Measurements from ENCODE around the gene RNASEH2C. TPM values are rescaled to one million over a fixed set of nuclear protein-coding genes. Genes with fewer than 3 reads are reported as not detected.
"Not testable (repeated sequence)": the region's sequence is repeated elsewhere in the genome, so short reads cannot be mapped to it uniquely, and the experiment has no call there.

RNASEH2C gene
- 27.4 and 35.7 TPM in 2 replicates for total RNA-seq (2022)
- Bru-seq, nascent RNA: percentile 50 among the genes with signal in this experiment
- BruChase-seq, experiment 1, labeled RNA remaining after a 6-hour chase: percentile 53 among the genes with signal in this experiment
- percentile 56 among the genes with signal in this experiment for BruChase-seq, experiment 2, labeled RNA remaining after a 2-hour chase
- long read RNA-seq, transcript RNASEH2C-201 (4 exons, 2,794 nt): major isoform, 38 of 58 reads
- long read RNA-seq, transcript RNASEH2C-203 (3 exons, 2,798 nt): minor isoform, 14 of 58 reads
- long read RNA-seq, partial matches to known transcripts: 1 of 58 reads
- long read RNA-seq, other reads (novel, unspliced or antisense): 4 of 58 reads

- peak within 1 kb of the TSS; percentile 75 for H3K27ac Mint-ChIP-seq (ENCODE audit: low read depth, unreplicated experiment)
- no peaks in the 10 kb centered on the region for H3K27me3 Mint-ChIP-seq (ENCODE audit: insufficient read depth, unreplicated experiment)
- H3K9me3 Mint-ChIP-seq (ENCODE audit: unreplicated experiment): no peaks in the 10 kb centered on the region
- H3K36me3 Mint-ChIP-seq (ENCODE audit: insufficient read depth, unreplicated experiment): peaks cover 53% of the 10 kb centered on the region
- TSS peak; percentile 62 for BruUV-seq (replicated peaks)
- ChIA-PET CTCF (interaction anchor here (0.5 to 6.7 kb wide), 11 partner anchors 9 to 862 kb away, joined by 3 to 49 read pairs (median 6); partner anchors contain the start of genes KAT5 and MUS81), POLR2A (interaction anchor here (0.6 to 3.0 kb wide), 25 partner anchors 8 to 332 kb away, joined by 3 to 32 read pairs (median 5); partner anchors contain the start of genes AP5B1, CFL1, FIBP and KAT5)
- no peak for TF ChIP-seq CTCF (IDR thresholded peaks at IDR 0.05; ENCODE audit: unreplicated experiment)
- peak; percentile 86 for DNase-seq (ENCODE audit: unreplicated experiment)
- H3K4me3 Mint-ChIP-seq (ENCODE audit: unreplicated experiment): peak within 1 kb of the TSS; percentile 97
- intact Hi-C loops (cut with micrococcal nuclease): loop anchor here (1.0 kb wide), 1 partner anchor 49 kb away; no protein-coding TSS in a partner anchor
- peaks cover 10% of the 10 kb centered on the region for H3K4me1 Mint-ChIP-seq (ENCODE audit: insufficient read depth, unreplicated experiment)
Observed at GRCh38 chr11:65720211-65720934, at the start of gene RNASEH2C. TSS of gene RNASEH2C (minus strand) at chr11:65720798. CDS start at chr11:65720758, 40 bp downstream.

- H3K27me3 Mint-ChIP-seq (ENCODE audit: insufficient read depth, unreplicated experiment); H3K4me3 Mint-ChIP-seq (ENCODE audit: unreplicated experiment); H3K9me3 Mint-ChIP-seq (ENCODE audit: unreplicated experiment); H3K36me3 Mint-ChIP-seq (ENCODE audit: insufficient read depth, unreplicated experiment); intact Hi-C loops (cut with micrococcal nuclease); BruUV-seq (replicated peaks); H3K27ac Mint-ChIP-seq (ENCODE audit: low read depth, unreplicated experiment): not testable (repeated sequence)
- peaks cover 23% of the 10 kb centered on the region for H3K4me1 Mint-ChIP-seq (ENCODE audit: insufficient read depth, unreplicated experiment)
- ChIA-PET POLR2A (interaction anchor here (1.1 to 2.5 kb wide), 4 partner anchors 12 to 105 kb away, joined by 3 to 14 read pairs (median 7); partner anchors contain the start of genes KAT5, RELA and RNASEH2C), CTCF (interaction anchor here (0.6 to 1.5 kb wide), 9 partner anchors 11 to 174 kb away, joined by 3 to 9 read pairs (median 4); no protein-coding TSS in a partner anchor)
- DNase-seq (ENCODE audit: unreplicated experiment): peak; percentile 52
Observed at GRCh38 chr11:65767806-65768205, 47.2 kb upstream of the RNASEH2C start.

- POLR2A ChIA-PET: interaction anchor here (0.6 to 2.5 kb wide), 7 partner anchors 9 to 189 kb away, joined by 3 to 14 read pairs (median 5); partner anchors contain the start of genes KAT5, RELA and RNASEH2C
- CTCF ChIA-PET: interaction anchor here (0.6 to 1.5 kb wide), 10 partner anchors 12 to 173 kb away, joined by 3 to 9 read pairs (median 4); no protein-coding TSS in a partner anchor
- no peak for TF ChIP-seq CTCF (IDR thresholded peaks at IDR 0.05; ENCODE audit: unreplicated experiment)
- no TSS peak for BruUV-seq (replicated peaks)
- H3K9me3 Mint-ChIP-seq (ENCODE audit: unreplicated experiment): no peaks in the 10 kb centered on the region
- H3K27ac Mint-ChIP-seq (ENCODE audit: low read depth, unreplicated experiment): no peak overlapping the region
- no peaks in the 10 kb centered on the region for H3K27me3 Mint-ChIP-seq (ENCODE audit: insufficient read depth, unreplicated experiment)
- no peak overlapping the region for H3K4me3 Mint-ChIP-seq (ENCODE audit: unreplicated experiment)
- intact Hi-C loops (cut with micrococcal nuclease): no loop called here
- peaks cover 23% of the 10 kb centered on the region for H3K4me1 Mint-ChIP-seq (ENCODE audit: insufficient read depth, unreplicated experiment)
- DNase-seq (ENCODE audit: unreplicated experiment): peak; percentile 78
- H3K36me3 Mint-ChIP-seq (ENCODE audit: insufficient read depth, unreplicated experiment): no peaks in the 10 kb centered on the region
Observed at GRCh38 chr11:65767406-65767805, 46.8 kb upstream of the RNASEH2C start.

- DNase-seq (ENCODE audit: unreplicated experiment): peak; percentile 56
- Mint-ChIP-seq H3K27ac (ENCODE audit: low read depth, unreplicated experiment) (no peak overlapping the region), H3K36me3 (ENCODE audit: insufficient read depth, unreplicated experiment) (no peaks in the 10 kb centered on the region), H3K4me3 (ENCODE audit: unreplicated experiment) (no peak overlapping the region), H3K9me3 (ENCODE audit: unreplicated experiment) (no peaks in the 10 kb centered on the region), H3K4me1 (ENCODE audit: insufficient read depth, unreplicated experiment) (peaks cover 23% of the 10 kb centered on the region), H3K27me3 (ENCODE audit: insufficient read depth, unreplicated experiment) (no peaks in the 10 kb centered on the region)
- no TSS peak for BruUV-seq (replicated peaks)
- intact Hi-C loops (cut with micrococcal nuclease): no loop called here
- ChIA-PET CTCF (interaction anchor here (1.4 kb wide), 1 partner anchor 55 kb away, joined by 9 read pairs; no protein-coding TSS in a partner anchor), POLR2A (interaction anchor here (1.1 to 2.5 kb wide), 5 partner anchors 10 to 55 kb away, joined by 3 to 14 read pairs (median 7); partner anchors contain the start of genes KAT5 and RNASEH2C)
- TF ChIP-seq CTCF (IDR thresholded peaks at IDR 0.05; ENCODE audit: unreplicated experiment): no peak
Observed at GRCh38 chr11:65766535-65766934, 45.9 kb upstream of the RNASEH2C start.

Measured in MCF 10A (cell line).